ENCODE measurements around the gene ATM.
A peak's percentile ranks its signal among the peaks of the same experiment; 100 is the strongest.

The ATM gene

DNA sequence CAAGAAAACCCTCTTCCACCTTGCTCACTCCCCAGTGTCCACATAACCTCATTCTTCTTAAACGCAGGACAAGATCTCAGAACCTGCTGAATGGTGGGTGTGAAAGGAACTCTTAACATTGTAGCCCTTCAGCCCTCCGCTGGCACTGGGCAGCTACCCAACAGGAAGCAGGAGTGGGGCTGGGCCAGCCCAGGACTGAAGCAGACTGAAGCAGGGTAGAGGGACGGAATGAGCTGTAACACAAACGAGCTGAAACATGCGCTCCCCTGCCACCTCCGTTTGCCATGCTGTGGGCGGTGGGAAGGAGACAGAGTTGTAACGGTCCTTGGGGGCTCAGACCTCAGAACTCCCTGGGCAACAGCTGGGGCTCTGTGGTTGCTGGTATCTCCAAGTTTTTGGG lies 24.0 kb upstream of the ATM start:
- Histone ChIP-seq H3K36me3 (replicated peaks) (no peaks in the 10 kb centered on the region), H3K27ac (no peak overlapping the region), H3K27me3 (replicated peaks) (no peaks in the 10 kb centered on the region), H3K4me3 (ENCODE audit: low read depth, low read length) (no peak overlapping the region)
- TF ChIP-seq, protein P1, sequence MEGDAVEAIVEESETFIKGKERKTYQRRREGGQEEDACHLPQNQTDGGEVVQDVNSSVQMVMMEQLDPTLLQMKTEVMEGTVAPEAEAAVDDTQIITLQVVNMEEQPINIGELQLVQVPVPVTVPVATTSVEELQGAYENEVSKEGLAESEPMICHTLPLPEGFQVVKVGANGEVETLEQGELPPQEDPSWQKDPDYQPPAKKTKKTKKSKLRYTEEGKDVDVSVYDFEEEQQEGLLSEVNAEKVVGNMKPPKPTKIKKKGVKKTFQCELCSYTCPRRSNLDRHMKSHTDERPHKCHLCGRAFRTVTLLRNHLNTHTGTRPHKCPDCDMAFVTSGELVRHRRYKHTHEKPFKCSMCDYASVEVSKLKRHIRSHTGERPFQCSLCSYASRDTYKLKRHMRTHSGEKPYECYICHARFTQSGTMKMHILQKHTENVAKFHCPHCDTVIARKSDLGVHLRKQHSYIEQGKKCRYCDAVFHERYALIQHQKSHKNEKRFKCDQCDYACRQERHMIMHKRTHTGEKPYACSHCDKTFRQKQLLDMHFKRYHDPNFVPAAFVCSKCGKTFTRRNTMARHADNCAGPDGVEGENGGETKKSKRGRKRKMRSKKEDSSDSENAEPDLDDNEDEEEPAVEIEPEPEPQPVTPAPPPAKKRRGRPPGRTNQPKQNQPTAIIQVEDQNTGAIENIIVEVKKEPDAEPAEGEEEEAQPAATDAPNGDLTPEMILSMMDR (IDR thresholded peaks at IDR 0.05; ENCODE audit: low read depth, low read length, missing control alignments): no peak
- in situ Hi-C loops (cut with HindIII; ENCODE audit: low pct_ligation_motif_present, low sequenced_read_pairs): no loop called here
- DNase-seq: no peak

- in situ Hi-C loops (cut with HindIII; ENCODE audit: low pct_ligation_motif_present, low sequenced_read_pairs): no loop called here
- TF ChIP-seq, protein P1 (IDR thresholded peaks at IDR 0.05; ENCODE audit: low read depth, low read length, missing control alignments): no peak
- peak; percentile 30 for DNase-seq
- H3K36me3 ChIP-seq (replicated peaks): peaks cover 3% of the 10 kb centered on the region
- H3K4me3 ChIP-seq (ENCODE audit: low read depth, low read length): no peak overlapping the region
- H3K27ac ChIP-seq: peak overlapping the region; percentile 36
- no peaks in the 10 kb centered on the region for H3K27me3 ChIP-seq (replicated peaks)
These were observed 23.2 kb upstream of the ATM start for GRCh38 chr11:108199446-108200321.

DNA sequence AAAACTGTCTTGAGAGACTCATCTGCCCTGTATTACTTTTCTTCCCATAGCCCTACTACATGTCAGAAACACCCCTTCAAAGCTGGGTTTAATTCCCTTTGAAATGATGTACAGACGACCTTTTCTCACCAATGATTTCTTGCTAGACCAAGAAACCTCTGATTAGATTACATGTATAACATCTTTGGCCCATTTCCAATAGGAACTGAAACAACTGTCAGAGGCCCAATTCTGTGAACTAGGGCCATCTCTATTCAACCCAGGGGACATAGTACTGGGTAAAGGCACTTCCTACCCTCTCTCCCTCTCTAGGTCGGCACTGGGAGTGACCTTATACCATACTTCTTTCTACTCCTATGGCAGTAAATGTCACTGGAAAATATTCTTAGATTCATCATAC lies 19.8 kb upstream of the ATM start:
- H3K36me3 ChIP-seq (replicated peaks): peaks cover 19% of the 10 kb centered on the region
- no peak for DNase-seq
- no peaks in the 10 kb centered on the region for H3K27me3 ChIP-seq (replicated peaks)
- no peak overlapping the region for H3K4me3 ChIP-seq (ENCODE audit: low read depth, low read length)
- TF ChIP-seq, protein P1 (IDR thresholded peaks at IDR 0.05; ENCODE audit: low read depth, low read length, missing control alignments): no peak
- no peak overlapping the region for H3K27ac ChIP-seq
- in situ Hi-C loops (cut with HindIII; ENCODE audit: low pct_ligation_motif_present, low sequenced_read_pairs): no loop called here

- Histone ChIP-seq H3K4me3 (ENCODE audit: low read depth, low read length) (no peak overlapping the region), H3K36me3 (replicated peaks) (peaks cover 19% of the 10 kb centered on the region), H3K27ac (no peak overlapping the region), H3K27me3 (replicated peaks) (no peaks in the 10 kb centered on the region)
- TF ChIP-seq, protein P1 (IDR thresholded peaks at IDR 0.05; ENCODE audit: low read depth, low read length, missing control alignments): no peak
- DNase-seq: no peak
- in situ Hi-C loops (cut with HindIII; ENCODE audit: low pct_ligation_motif_present, low sequenced_read_pairs): no loop called here
These were observed 18.5 kb upstream of the ATM start for GRCh38 chr11:108204376-108204775.

- Histone ChIP-seq H3K27me3 (replicated peaks) (no peaks in the 10 kb centered on the region), H3K36me3 (replicated peaks) (peaks cover 19% of the 10 kb centered on the region), H3K27ac (no peak overlapping the region), H3K4me3 (ENCODE audit: low read depth, low read length) (no peak overlapping the region)
- in situ Hi-C loops (cut with HindIII; ENCODE audit: low pct_ligation_motif_present, low sequenced_read_pairs): no loop called here
- DNase-seq: no peak
- TF ChIP-seq, protein P1 (IDR thresholded peaks at IDR 0.05; ENCODE audit: low read depth, low read length, missing control alignments): no peak
These were observed 17.9 kb upstream of the ATM start for GRCh38 chr11:108204929-108205499.

Data from brain microvascular endothelial cell (primary cell).